ENCODE measurements around the gene UBL4B.
"Not testable (repeated sequence)": the region's sequence is repeated elsewhere in the genome, so short reads cannot be mapped to it uniquely, and the experiment has no call there.

Gene UBL4B

GRCh38 chr1:110112143-110112542 is at the start of gene UBL4B:
Gene UBL4B, plus strand, starts transcription at chr1:110112443. Its CDS starts 92 bp downstream, at chr1:110112535.
- DNase-seq: no peak

GRCh38 chr1:110062612-110063011 is 49.6 kb upstream of the UBL4B start:
- DNase-seq: no peak

DNA sequence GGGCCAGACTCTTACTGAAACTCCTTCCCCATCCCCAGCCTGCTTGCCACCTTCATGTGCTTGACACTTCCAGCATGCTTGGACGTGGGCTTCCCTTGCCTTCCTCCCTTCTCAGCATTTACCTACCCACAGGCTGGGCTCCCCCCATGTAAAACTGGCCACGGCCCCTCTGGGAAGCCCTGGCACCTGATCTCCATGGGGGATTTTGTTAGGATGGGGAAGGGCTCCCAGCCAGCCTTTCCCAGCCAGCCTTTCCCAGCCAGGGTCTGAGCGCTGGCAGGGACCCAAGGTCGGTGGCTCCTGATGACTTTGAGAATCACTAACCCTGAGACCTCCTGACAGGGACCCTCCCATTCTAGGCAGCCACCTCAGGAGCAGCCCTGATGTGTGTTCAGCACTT is 48.5 kb upstream of the UBL4B start:
- DNase-seq: no peak

DNA sequence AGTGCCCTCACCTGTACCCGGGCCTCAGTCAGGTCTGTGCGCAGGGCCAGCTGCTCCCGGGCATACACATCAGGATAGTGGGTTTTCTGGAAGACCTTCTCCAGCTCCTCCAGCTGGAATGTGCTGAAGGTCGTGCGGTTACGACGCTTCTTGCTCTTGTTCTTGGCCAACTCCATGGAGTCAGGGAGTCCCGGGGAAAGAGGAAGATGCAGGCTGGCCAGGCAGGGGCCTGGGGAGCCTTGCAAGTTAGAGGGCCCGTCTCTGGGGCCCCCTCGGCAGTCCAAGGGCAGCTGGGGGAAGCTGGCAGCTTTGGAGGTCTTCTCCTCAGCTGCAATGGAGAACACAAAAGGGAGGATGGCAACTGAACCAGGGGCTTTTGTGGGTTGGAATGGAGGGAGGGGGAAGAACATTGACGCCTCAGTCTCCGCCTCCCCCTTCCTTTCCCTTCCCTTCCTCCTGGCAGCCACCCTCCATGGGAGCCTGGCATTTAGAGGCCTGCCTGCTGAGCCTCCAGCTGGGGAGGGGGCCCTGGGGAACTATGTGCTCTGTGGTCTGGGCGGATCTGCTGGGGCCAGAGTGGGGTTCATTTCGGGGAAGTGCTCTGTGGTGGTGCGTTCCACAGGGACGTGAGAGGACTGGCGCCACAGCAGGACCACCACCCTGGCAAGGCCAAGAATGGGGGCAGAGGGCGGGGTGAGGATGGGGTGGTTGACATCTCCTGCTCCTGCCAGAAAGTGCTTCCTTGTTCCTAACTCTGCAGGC is 47.5 kb upstream of the UBL4B start:
- DNase-seq: no peak

DNA sequence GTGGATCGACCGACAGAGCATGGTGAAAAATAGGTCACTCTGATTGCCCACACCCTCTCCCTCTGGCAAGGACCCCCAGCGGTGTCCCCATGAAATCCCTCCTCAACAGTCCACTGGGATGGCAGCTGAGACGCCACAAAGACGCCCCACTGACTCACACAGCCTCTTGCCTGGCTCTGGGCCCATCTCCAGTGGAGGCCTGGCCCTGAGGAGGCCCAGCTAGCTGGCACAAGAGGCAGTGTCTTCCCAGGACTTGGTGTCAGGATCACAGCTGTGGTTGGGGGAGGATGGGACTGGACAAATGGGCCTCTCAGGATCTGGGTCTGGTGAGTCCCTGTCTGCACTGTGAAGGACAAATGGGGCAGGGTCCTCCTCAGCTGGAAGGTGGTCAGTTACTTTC is 46.4 kb upstream of the UBL4B start:
- DNase-seq: no peak

- no peak for DNase-seq
These were observed 44.8 kb upstream of the UBL4B start for GRCh38 chr1:110067479-110067892.

DNA sequence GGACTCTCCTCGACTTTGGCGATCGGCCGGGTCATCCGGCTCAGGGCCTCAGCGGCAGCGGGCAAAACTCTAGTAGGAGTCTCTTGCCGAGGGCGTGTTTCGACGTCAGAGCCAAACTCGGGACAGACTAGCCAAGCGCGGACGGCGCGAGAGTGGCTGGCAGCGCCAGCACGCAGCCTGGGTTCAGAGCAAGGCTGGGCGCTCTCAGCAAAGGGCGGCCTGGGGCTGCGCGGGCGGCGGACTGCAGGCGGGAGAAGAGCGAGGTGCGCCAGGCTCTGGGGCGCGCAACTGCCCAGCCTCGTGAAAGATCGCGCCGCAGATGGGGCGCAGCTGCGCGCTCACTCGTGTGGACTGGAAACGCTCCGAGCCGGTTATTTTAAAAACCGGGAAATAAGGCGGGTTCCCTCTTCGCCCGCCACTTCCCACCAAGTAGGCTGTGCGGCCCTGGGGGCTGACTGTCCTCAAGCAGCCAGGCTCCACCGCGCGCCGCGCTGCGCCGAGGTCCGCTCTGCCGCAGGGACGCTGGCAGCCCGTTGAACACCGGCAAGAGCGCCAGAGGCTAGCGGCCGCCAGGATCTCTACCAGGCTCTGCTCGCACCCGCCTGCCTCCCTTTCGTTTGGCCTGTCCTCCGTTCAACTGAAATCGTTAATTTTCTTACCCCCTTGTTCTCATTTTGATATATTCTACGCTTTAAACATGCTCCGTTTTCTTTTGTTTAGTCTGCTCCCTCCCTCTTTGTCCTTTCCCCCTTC is 44.2 kb upstream of the UBL4B start:
- no peak for DNase-seq

DNA sequence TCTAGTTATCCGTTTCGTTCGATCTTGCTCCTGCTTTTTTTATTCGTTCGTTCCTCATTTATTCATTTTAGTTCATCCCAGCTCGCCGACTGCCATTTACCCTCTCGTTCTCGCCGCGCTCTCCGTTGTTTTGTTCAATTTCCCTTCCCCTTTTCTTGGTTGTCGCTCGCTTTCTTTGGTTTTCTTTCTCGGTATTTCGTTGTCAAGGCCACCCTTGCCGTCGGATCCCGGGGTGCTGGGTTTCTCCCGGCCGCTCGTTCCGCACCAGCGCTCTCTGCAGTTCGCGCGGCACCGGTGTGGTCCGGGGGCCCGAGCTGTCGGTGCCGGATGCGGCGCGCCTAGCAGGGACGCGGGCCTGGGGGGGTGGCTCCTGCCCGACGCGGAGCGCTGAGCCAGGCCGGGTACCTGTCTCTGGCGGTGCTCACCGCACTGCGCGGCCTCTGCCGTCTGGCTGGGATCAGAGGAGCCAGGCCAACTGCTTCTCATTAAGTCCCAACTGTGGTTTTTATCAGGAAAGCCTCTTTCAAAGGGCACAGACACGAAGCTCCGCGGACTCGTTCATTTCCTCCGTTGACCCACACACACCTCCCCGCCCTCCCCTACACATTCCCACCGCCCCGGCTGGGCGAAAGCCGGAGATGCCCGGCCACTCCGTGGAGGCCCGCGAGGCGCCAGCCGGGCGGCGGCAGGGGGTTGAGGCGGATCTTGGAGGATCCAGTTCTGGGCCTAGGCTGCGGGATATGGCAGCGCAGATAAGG is 43.4 kb upstream of the UBL4B start:
- DNase-seq: no peak

DNA sequence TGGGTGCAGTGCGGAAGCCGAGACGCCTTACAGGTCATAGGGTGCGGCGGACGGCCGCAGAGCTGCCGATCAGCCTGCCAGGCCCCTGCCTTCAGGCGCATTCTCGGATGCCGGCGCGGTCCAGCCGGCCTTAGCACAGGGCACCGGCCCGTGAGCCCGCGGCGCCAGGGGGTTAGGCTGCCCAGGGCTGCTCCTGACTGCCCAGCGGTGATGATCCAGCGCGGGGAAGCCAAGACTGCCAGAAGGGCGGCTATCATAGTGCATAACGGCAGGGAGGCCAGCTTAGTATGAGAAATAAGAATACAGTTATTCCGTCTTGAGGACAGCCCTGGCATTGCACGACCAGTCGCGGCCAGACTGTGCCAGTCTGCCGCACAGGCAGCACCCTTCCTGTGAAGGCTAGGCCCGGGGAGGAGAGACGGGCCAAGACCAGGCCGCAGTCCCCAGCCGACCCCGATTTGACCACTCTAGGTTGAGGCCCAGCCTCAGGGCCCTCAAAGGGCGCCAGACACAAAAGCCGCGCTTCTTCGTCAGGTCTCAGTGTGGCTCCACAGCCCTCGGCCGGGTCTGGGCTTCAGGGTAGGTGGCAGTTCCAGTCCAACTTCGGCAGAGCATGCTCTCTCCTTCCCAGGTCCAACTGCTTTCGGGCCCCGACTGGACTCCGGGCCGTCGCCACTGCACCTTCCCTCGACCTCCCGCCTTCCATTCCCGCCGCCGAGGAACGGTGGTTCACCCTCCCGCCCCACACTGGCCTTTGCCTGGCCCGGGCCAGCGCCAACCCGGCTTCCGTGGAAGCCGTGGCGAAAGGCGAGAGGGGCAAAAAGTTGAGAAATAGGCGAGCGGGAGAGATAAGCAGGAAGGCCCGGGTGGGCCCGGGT is 42.6 kb upstream of the UBL4B start:
- DNase-seq: no peak

GRCh38 chr1:110070282-110070669 is 42.0 kb upstream of the UBL4B start:
- no peak for DNase-seq

GRCh38 chr1:110070671-110071242 is 41.5 kb upstream of the UBL4B start, which contains the start of gene ALX3:
Gene ALX3, minus strand, starts transcription at chr1:110070672. Its CDS starts 60 bp downstream, at chr1:110070612.
- no peak for DNase-seq

DNA sequence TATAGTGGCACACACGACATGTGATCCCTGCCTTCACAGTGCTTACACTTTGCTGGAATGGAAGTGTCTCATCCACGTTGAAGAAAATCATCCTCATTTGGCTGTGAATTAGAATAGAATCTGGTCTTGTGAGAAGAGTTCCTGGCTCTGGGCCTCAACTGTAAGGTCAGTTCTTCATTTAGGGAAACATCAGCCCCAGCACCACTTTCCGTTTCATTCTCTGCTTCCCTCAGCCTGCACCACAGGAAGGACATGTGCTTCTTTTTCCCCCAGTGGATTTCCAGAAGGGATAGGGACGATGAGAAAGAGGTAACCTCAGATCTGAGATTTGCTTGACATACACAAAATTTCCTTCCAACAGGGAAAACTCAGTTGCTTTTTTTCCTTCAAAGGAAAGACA is 38.1 kb upstream of the UBL4B start:
- DNase-seq: no peak

DNA sequence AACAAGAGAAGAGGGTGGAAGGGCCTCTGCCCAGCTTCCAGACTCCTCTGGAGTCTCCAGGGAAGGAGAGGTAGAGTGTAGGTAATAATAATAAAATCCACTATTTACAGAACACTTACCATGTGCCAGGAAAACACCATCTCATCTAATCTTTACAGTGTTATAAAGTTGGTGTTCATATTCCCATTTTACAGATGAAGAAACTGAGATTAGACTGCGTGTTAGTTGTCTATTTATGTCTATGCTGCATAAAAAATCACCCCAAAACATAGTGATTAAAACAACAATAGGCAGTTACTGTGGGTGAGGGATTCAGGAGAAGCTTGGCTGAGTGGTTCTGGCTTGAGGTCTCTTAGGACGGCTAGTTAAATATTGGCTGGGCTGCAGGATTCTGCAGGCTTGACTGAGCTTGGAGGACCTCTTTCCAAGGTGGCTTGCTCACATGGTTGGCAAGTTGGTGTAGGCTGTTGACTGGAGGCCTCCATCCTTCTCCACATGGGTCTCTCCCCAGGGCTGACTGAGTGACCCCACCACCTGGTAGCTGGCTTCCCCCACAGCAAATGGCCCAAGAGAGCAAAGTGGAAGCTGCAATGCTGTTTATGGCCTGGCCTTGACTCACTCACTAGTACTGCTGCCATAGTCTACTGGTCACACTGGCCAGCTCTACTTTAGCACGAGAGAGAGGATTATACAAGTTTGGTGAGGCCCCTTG is 35.3 kb upstream of the UBL4B start:
- no peak for DNase-seq

DNA sequence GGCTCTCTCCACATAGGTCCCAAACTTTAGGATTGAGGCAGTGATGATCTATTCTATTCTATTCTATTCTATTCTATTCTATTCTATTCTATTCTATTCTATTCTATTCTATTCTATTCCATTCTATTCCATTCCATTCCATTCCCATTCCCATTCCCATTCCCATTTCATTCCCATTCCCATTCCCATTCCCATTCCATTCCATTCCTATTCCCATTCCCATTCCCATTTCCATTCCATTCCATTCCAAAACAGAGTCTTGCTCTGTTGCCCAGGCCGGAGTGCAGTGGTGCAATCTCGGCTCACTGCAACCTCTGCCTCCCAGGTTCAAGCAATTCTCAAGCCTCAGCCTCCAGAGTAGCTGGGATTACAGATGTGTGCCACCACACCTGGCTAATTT is 32.2 kb upstream of the UBL4B start:
- DNase-seq: not testable (repeated sequence)

DNA sequence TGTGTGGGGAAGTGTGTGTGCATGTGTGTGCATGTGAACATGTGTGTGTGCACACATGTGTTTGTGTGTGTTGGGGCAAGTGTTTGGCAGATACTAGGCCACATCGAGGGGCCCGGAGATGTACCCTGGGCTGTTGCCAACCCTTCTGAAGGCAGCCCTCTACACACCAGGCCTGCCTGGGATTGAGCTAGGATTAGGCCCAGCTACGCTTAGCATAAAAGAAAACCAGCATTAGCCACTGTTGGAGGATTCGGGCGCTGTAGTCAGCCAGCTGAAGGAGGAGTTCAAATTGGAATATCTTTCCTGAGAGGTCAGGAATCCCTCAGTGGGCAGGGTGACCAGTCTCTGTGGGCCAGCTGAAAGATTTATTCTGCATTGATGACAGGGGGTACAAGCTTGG is 31.2 kb upstream of the UBL4B start:
- DNase-seq: no peak

GRCh38 chr1:110082477-110082876 is 29.8 kb upstream of the UBL4B start:
- no peak for DNase-seq

- DNase-seq: no peak
These were observed 29.0 kb upstream of the UBL4B start for GRCh38 chr1:110083061-110083865.

DNA sequence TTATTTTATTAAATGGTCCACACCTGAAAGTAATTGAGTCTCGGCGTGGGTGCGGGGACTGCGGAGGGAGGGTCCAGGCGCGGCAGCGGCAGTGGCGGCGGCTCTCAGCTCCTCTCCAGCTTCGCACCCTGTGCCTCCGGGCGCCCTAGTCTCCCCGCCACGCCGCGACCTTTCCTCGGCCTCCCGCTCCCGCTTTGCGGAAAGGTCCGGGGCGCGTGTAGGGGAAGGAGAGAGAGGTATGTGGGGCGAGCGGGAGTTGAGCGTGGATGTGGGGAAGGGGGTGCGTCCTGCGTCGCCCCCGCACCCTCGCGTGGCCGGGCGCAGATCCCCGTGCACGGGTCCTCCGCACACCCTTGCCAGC is 28.4 kb upstream of the UBL4B start:
- no peak for DNase-seq

- no peak for DNase-seq
These were observed 27.8 kb upstream of the UBL4B start for GRCh38 chr1:110084227-110085078.

GRCh38 chr1:110085671-110086070 is 26.6 kb upstream of the UBL4B start:
- no peak for DNase-seq

All from activated T-cell treated with anti-CD3 and anti-CD28 coated beads for 4 hours (primary cell).